Osteocyte (in vitro differentiated cells): ENCODE data around the gene VSX1. TPM values are rescaled to one million over a fixed set of nuclear protein-coding genes. Genes with fewer than 3 reads are reported as not detected.

ENCODE experiments used
- DNase-seq: peaks from one replicate; pipeline ENCODE4 v3.0.0; 2021; ENCODE audit warnings: mixed read lengths; ENCODE audit not compliant: unreplicated experiment; ENCODE audit errors: extremely low spot score
- H3K27ac Mint-ChIP-seq: one replicate; pipeline ENCODE4 v1.8.0; 2021; ENCODE audit warnings: mild to moderate bottlenecking, mixed read lengths; ENCODE audit not compliant: unreplicated experiment
- H3K27me3 Mint-ChIP-seq: one replicate; pipeline ENCODE4 v1.8.0; 2021; ENCODE audit warnings: mixed read lengths; ENCODE audit not compliant: unreplicated experiment
- H3K36me3 Mint-ChIP-seq: one replicate; pipeline ENCODE4 v1.8.0; 2021; ENCODE audit warnings: mixed read lengths; ENCODE audit not compliant: unreplicated experiment
- H3K4me1 Mint-ChIP-seq: one replicate; pipeline ENCODE4 v1.8.0; 2021; ENCODE audit warnings: mixed read lengths; ENCODE audit not compliant: unreplicated experiment
- H3K4me3 Mint-ChIP-seq: one replicate; pipeline ENCODE4 v1.8.0; 2021; ENCODE audit warnings: mild to moderate bottlenecking, moderate library complexity, mixed read lengths; ENCODE audit not compliant: unreplicated experiment
- H3K9me3 Mint-ChIP-seq: one replicate; pipeline ENCODE4 v1.8.0; 2021; ENCODE audit warnings: mixed read lengths; ENCODE audit not compliant: unreplicated experiment
- total RNA-seq: library from RNA; stranded (reverse); gene quantifications from 2 replicates; pipeline ENCODE4 v1.2.1, GENCODE V29; 2021
- TF ChIP-seq, protein P1 (sequence below): fragments of 200-600 bp; sonication (generic); IDR thresholded peaks from 2 replicates; pipeline ENCODE4 v1.5.0; 2021; ENCODE audit warnings: antibody characterized with exemption, mild to moderate bottlenecking, moderate library complexity

The VSX1 gene
- total RNA-seq, 1 donor from 2014 or later: not detected

GRCh38 chr20:25033924-25034300, 48.0 kb downstream of the VSX1 start:
- peaks cover 34% of the 10 kb centered on the region for H3K4me1 Mint-ChIP-seq
- DNase-seq: no peak
- H3K27me3 Mint-ChIP-seq: peaks cover 14% of the 10 kb centered on the region
- H3K9me3 Mint-ChIP-seq: no peaks in the 10 kb centered on the region
- H3K36me3 Mint-ChIP-seq: peaks cover 5% of the 10 kb centered on the region
- no peak overlapping the region for H3K27ac Mint-ChIP-seq
- no peak overlapping the region for H3K4me3 Mint-ChIP-seq
- TF ChIP-seq, protein P1, sequence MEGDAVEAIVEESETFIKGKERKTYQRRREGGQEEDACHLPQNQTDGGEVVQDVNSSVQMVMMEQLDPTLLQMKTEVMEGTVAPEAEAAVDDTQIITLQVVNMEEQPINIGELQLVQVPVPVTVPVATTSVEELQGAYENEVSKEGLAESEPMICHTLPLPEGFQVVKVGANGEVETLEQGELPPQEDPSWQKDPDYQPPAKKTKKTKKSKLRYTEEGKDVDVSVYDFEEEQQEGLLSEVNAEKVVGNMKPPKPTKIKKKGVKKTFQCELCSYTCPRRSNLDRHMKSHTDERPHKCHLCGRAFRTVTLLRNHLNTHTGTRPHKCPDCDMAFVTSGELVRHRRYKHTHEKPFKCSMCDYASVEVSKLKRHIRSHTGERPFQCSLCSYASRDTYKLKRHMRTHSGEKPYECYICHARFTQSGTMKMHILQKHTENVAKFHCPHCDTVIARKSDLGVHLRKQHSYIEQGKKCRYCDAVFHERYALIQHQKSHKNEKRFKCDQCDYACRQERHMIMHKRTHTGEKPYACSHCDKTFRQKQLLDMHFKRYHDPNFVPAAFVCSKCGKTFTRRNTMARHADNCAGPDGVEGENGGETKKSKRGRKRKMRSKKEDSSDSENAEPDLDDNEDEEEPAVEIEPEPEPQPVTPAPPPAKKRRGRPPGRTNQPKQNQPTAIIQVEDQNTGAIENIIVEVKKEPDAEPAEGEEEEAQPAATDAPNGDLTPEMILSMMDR: no peak

- DNase-seq: no peak
- H3K9me3 Mint-ChIP-seq: no peaks in the 10 kb centered on the region
- peaks cover 34% of the 10 kb centered on the region for H3K4me1 Mint-ChIP-seq
- no peak overlapping the region for H3K4me3 Mint-ChIP-seq
- H3K27ac Mint-ChIP-seq: no peak overlapping the region
- peaks cover 5% of the 10 kb centered on the region for H3K36me3 Mint-ChIP-seq
- TF ChIP-seq, protein P1: no peak
- H3K27me3 Mint-ChIP-seq: peaks cover 14% of the 10 kb centered on the region
Observed at GRCh38 chr20:25033265-25033923, 48.5 kb downstream of the VSX1 start.

DNA sequence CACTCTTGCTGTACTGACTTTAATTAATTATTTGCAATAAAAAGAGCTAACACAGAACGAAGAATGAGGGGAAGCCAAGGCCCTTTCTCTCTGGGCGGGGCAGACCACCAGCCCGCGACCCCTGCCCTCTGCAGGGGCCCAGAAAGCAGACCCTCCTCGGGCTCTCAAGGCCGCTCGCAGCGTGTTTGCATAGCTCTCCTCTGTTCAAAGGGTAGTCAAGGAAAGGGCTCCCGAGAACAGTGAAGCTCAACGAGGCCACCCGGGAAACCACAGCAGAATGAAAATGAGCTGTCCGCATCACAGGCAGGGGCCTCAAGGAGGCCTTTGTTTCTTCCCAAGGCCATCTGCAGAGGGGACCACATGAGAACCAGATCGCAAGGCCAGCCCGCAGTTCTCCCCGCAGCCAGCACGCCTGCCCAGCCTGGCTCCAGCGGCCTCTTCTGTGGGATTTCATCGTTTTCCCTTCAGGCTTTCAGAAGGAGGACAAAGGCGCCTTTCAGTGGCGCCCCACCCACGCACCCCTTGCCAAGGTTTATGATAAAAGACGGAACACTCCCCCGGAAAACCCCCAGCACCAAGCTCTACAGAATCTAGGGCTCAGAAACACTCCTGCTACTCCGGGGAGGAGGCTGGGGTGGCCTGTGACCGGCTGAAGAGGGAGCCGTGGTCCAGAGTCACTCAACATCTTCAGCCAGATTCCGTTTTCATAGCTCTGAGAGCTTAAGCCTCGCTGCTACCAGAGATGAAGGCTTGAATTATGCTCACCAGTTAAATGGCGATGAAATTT, 49.3 kb downstream of the VSX1 start:
- TF ChIP-seq, protein P1: no peak
- Mint-ChIP-seq H3K27ac (no peak overlapping the region), H3K4me1 (peaks cover 28% of the 10 kb centered on the region), H3K27me3 (peaks cover 14% of the 10 kb centered on the region), H3K9me3 (no peaks in the 10 kb centered on the region), H3K4me3 (no peak overlapping the region), H3K36me3 (peaks cover 5% of the 10 kb centered on the region)
- DNase-seq: no peak

GRCh38 chr20:25032065-25032477, 49.9 kb downstream of the VSX1 start:
- Mint-ChIP-seq H3K4me3 (no peak overlapping the region), H3K36me3 (peaks cover 5% of the 10 kb centered on the region), H3K27ac (no peak overlapping the region), H3K9me3 (no peaks in the 10 kb centered on the region), H3K4me1 (peaks cover 26% of the 10 kb centered on the region), H3K27me3 (peaks cover 19% of the 10 kb centered on the region)
- TF ChIP-seq, protein P1: no peak
- DNase-seq: no peak

DNA sequence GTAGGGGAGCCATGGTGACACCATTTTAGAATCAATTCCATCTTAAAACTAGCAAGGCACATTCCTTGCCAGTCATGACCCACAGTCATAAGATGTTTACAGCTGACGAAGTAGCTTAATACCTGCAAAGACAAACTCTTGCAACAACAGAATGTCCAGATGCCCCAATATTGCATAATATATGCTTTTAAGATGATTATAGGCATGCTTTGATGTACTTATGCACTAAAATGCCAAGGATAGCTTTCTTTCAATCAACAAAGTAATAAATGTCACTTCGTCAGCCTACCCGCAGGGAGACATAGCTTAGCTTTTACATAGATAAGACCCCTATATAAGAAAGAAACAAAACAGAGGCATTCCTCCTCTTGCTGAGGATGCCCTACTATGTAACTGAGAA, 50.7 kb downstream of the VSX1 start:
- DNase-seq: no peak
- TF ChIP-seq, protein P1: no peak
- Mint-ChIP-seq H3K27me3 (peaks cover 20% of the 10 kb centered on the region), H3K9me3 (no peaks in the 10 kb centered on the region), H3K4me3 (no peak overlapping the region), H3K27ac (no peak overlapping the region), H3K4me1 (peaks cover 18% of the 10 kb centered on the region), H3K36me3 (peaks cover 5% of the 10 kb centered on the region)
